ENCODE data around the gene RTTN.

RTTN gene

GRCh38 chr18:70019991-70020390 is 185.5 kb downstream of the RTTN start:
- Histone ChIP-seq H3K4me3 (ENCODE audit: insufficient read depth, low read length, poor library complexity, severe bottlenecking) (no peak overlapping the region), H3K9me3 (ENCODE audit: insufficient read depth, low read length) (no peaks in the 10 kb centered on the region), H3K9ac (ENCODE audit: low read length) (no peak overlapping the region), H3K4me2 (ENCODE audit: low read depth, low read length, poor library complexity, severe bottlenecking) (no peak overlapping the region), H3K79me2 (ENCODE audit: insufficient read depth, low read length) (no peaks in the 10 kb centered on the region), H3F3A (ENCODE audit: insufficient read depth) (no peaks in the 10 kb centered on the region), H3K36me3 (ENCODE audit: low read length) (peaks cover 14% of the 10 kb centered on the region; the same call in 1 of the 2 replicates), H3K9me2 (replicated peaks; ENCODE audit: insufficient read depth, low read length) (no peaks in the 10 kb centered on the region), H4K20me1 (ENCODE audit: low read depth, low read length) (no peaks in the 10 kb centered on the region), H2AFZ (ENCODE audit: low read depth, low read length, severe bottlenecking) (no peak overlapping the region), H3K27ac (ENCODE audit: low read depth, low read length) (no peak overlapping the region), H3K27me3 (ENCODE audit: low read length) (no peaks in the 10 kb centered on the region)
- TF ChIP-seq CTCF (IDR thresholded peaks at IDR 0.05; ENCODE audit: insufficient read depth, low read length, poor library complexity, severe bottlenecking) = no peak
- TF ChIP-seq EZH2phosphoT487 (conservative IDR thresholded peaks at IDR 0.05; ENCODE audit: low read length) = no peak

DNA sequence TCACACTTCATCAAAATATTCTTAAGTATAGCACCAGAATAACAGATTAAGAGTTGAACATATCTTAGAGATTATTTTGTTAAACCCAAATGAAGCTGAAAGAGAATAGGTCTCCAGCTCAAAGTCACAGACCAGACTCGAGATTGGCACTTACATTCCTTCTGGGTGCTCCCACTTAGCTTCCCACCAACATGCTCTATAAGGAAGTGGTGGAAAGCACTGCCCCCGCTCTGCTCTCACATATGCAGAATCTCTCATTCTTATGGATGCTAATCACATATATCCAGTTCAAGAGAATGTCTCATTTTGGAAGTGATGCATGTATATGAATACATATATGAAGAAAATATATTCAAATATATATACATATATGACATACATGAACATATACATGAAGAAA is 186.4 kb downstream of the RTTN start:
- no peak overlapping the region for H2AFZ ChIP-seq (ENCODE audit: low read depth, low read length, severe bottlenecking)
- no peak overlapping the region for H3K4me2 ChIP-seq (ENCODE audit: low read depth, low read length, poor library complexity, severe bottlenecking)
- no peaks in the 10 kb centered on the region for H3K9me3 ChIP-seq (ENCODE audit: insufficient read depth, low read length)
- no peak overlapping the region for H3K27ac ChIP-seq (ENCODE audit: low read depth, low read length)
- H3K9ac ChIP-seq (ENCODE audit: low read length) = no peak overlapping the region
- TF ChIP-seq CTCF (IDR thresholded peaks at IDR 0.05; ENCODE audit: insufficient read depth, low read length, poor library complexity, severe bottlenecking) = no peak
- peaks cover 9% of the 10 kb centered on the region; the same call in 1 of the 2 replicates for H3K36me3 ChIP-seq (ENCODE audit: low read length)
- H3K9me2 ChIP-seq (replicated peaks; ENCODE audit: insufficient read depth, low read length) = no peaks in the 10 kb centered on the region
- H3K4me3 ChIP-seq (ENCODE audit: insufficient read depth, low read length, poor library complexity, severe bottlenecking) = no peak overlapping the region
- no peaks in the 10 kb centered on the region for H3F3A ChIP-seq (ENCODE audit: insufficient read depth)
- no peaks in the 10 kb centered on the region for H3K27me3 ChIP-seq (ENCODE audit: low read length)
- no peaks in the 10 kb centered on the region for H3K79me2 ChIP-seq (ENCODE audit: insufficient read depth, low read length)
- no peaks in the 10 kb centered on the region for H4K20me1 ChIP-seq (ENCODE audit: low read depth, low read length)

DNA sequence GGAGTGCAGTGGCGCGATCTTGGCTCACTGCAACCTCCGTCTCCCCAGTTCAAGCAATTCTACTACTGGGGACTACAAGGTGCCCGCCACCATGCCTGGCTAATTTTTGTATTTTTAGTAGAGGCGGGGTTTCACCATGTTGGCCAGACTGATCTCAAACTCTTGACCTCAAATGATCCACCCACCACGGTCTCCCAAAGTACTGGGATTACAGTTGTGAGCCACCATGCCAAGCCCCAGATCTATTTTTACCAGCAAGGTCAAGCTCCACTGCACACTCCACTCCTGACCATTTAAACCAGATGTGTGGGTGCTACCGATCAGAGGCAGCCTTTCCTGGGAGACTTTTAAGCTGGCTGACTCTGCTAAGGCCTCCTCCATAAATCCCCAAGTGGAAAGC is 190.4 kb downstream of the RTTN start:
- Histone ChIP-seq H4K20me1 (ENCODE audit: low read depth, low read length) (no peaks in the 10 kb centered on the region), H3K79me2 (ENCODE audit: insufficient read depth, low read length) (no peaks in the 10 kb centered on the region), H3K27me3 (ENCODE audit: low read length) (no peaks in the 10 kb centered on the region), H3K9me2 (replicated peaks; ENCODE audit: insufficient read depth, low read length) (no peaks in the 10 kb centered on the region), H3K4me3 (ENCODE audit: insufficient read depth, low read length, poor library complexity, severe bottlenecking) (no peak overlapping the region), H2AFZ (ENCODE audit: low read depth, low read length, severe bottlenecking) (no peak overlapping the region), H3K4me2 (ENCODE audit: low read depth, low read length, poor library complexity, severe bottlenecking) (no peak overlapping the region), H3K36me3 (ENCODE audit: low read length) (peaks cover 9% of the 10 kb centered on the region; the same call in 1 of the 2 replicates), H3K9me3 (ENCODE audit: insufficient read depth, low read length) (no peaks in the 10 kb centered on the region), H3K9ac (ENCODE audit: low read length) (no peak overlapping the region), H3F3A (ENCODE audit: insufficient read depth) (no peaks in the 10 kb centered on the region), H3K27ac (ENCODE audit: low read depth, low read length) (no peak overlapping the region)
- TF ChIP-seq CTCF (IDR thresholded peaks at IDR 0.05; ENCODE audit: insufficient read depth, low read length, poor library complexity, severe bottlenecking) (no peak), EZH2phosphoT487 (conservative IDR thresholded peaks at IDR 0.05; ENCODE audit: low read length) (no peak)

All from SU-DHL-6 (cell line).